ENCODE results near the gene SRGAP2C.
"Not testable (repeated sequence)": the region's sequence is repeated elsewhere in the genome, so short reads cannot be mapped to it uniquely, and the experiment has no call there.

The SRGAP2C gene

GRCh38 chr1:121227544-121228330 lies 43.0 kb downstream of the SRGAP2C start:
- DNase-seq (ENCODE audit: low spot score): not testable (repeated sequence)

GRCh38 chr1:121230636-121231035 lies 45.9 kb downstream of the SRGAP2C start:
- not testable (repeated sequence) for DNase-seq (ENCODE audit: low spot score)

GRCh38 chr1:121232445-121233125 lies 47.8 kb downstream of the SRGAP2C start:
- not testable (repeated sequence) for DNase-seq (ENCODE audit: low spot score)

GRCh38 chr1:121234090-121234759 lies 49.5 kb downstream of the SRGAP2C start:
- DNase-seq (ENCODE audit: low spot score): not testable (repeated sequence)

GRCh38 chr1:121238384-121238783 lies 53.6 kb downstream of the SRGAP2C start:
- DNase-seq (ENCODE audit: low spot score): not testable (repeated sequence)

GRCh38 chr1:121243913-121244312 lies 59.1 kb downstream of the SRGAP2C start:
- DNase-seq (ENCODE audit: low spot score): not testable (repeated sequence)

GRCh38 chr1:121246399-121246798 lies 61.6 kb downstream of the SRGAP2C start:
- not testable (repeated sequence) for DNase-seq (ENCODE audit: low spot score)

- DNase-seq (ENCODE audit: low spot score): not testable (repeated sequence)
Observed at GRCh38 chr1:121252656-121253055, 67.9 kb downstream of the SRGAP2C start.

GRCh38 chr1:121254618-121255017 lies 69.8 kb downstream of the SRGAP2C start:
- DNase-seq (ENCODE audit: low spot score): not testable (repeated sequence)

- DNase-seq (ENCODE audit: low spot score): not testable (repeated sequence)
Observed at GRCh38 chr1:121257632-121258031, 72.9 kb downstream of the SRGAP2C start.

GRCh38 chr1:121258134-121258533 lies 73.4 kb downstream of the SRGAP2C start:
- DNase-seq (ENCODE audit: low spot score): not testable (repeated sequence)

- not testable (repeated sequence) for DNase-seq (ENCODE audit: low spot score)
Observed at GRCh38 chr1:121260205-121260604, 75.4 kb downstream of the SRGAP2C start.

- not testable (repeated sequence) for DNase-seq (ENCODE audit: low spot score)
Observed at GRCh38 chr1:121262163-121262562, 77.4 kb downstream of the SRGAP2C start.

GRCh38 chr1:121263789-121264244 lies 79.0 kb downstream of the SRGAP2C start:
- DNase-seq (ENCODE audit: low spot score): not testable (repeated sequence)

GRCh38 chr1:121267072-121267471 lies 82.3 kb downstream of the SRGAP2C start:
- not testable (repeated sequence) for DNase-seq (ENCODE audit: low spot score)

GRCh38 chr1:121269309-121269708 lies 84.5 kb downstream of the SRGAP2C start:
- DNase-seq (ENCODE audit: low spot score): not testable (repeated sequence)

- DNase-seq (ENCODE audit: low spot score): not testable (repeated sequence)
Observed at GRCh38 chr1:121269973-121270372, 85.2 kb downstream of the SRGAP2C start.

GRCh38 chr1:121271143-121271715 lies 86.5 kb downstream of the SRGAP2C start:
- not testable (repeated sequence) for DNase-seq (ENCODE audit: low spot score)

- not testable (repeated sequence) for DNase-seq (ENCODE audit: low spot score)
Observed at GRCh38 chr1:121275435-121275834, 90.7 kb downstream of the SRGAP2C start.

GRCh38 chr1:121278202-121278601 lies 93.4 kb downstream of the SRGAP2C start:
- DNase-seq (ENCODE audit: low spot score): not testable (repeated sequence)

GRCh38 chr1:121278777-121279547 lies 94.2 kb downstream of the SRGAP2C start:
- DNase-seq (ENCODE audit: low spot score): not testable (repeated sequence)

All from hepatic stellate cell (primary cell).